Subcutaneous abdominal adipose tissue (tissue), 5 donors: Measurements from ENCODE around the gene ASAP2.

Experiments used
- H3K27ac ChIP-seq: one replicate; pipeline ENCODE4 v1.7.0; 2013; ENCODE audit warnings: low read depth, mild to moderate bottlenecking, inconsistent platforms, low read length, moderate library complexity
- H3K27me3 ChIP-seq, 5 donors: one replicate each; pipeline ENCODE4 v1.7.0; 2013; ENCODE audit warnings: low read length in 5 of 5, inconsistent platforms in 1 of 5; ENCODE audit not compliant: control insufficient read depth in 5 of 5, insufficient read depth in 4 of 5
- H3K36me3 ChIP-seq, 5 donors: one replicate each; pipeline ENCODE4 v1.7.0; 2013; ENCODE audit warnings: low read length in 5 of 5; ENCODE audit not compliant: control insufficient read depth in 5 of 5, insufficient read depth in 5 of 5
- H3K4me1 ChIP-seq, 5 donors: one replicate each; pipeline ENCODE4 v1.7.0; 2013; ENCODE audit warnings: low read length in 5 of 5, mild to moderate bottlenecking in 3 of 5, moderate library complexity in 1 of 5; ENCODE audit not compliant: control insufficient read depth in 5 of 5, insufficient read depth in 5 of 5
- H3K4me3 ChIP-seq, 5 donors: one replicate each; pipeline ENCODE4 v1.7.0; 2013; ENCODE audit warnings: low read length in 5 of 5, low read depth in 1 of 5
- H3K9ac ChIP-seq, 5 donors: one replicate each; pipeline ENCODE4 v1.7.0; 2013; ENCODE audit warnings: low read length in 5 of 5, mild to moderate bottlenecking in 4 of 5, moderate library complexity in 3 of 5
- H3K9me3 ChIP-seq, 5 donors: one replicate each; pipeline ENCODE4 v1.7.0; 2013; ENCODE audit warnings: low read length in 5 of 5; ENCODE audit not compliant: control insufficient read depth in 5 of 5
- donor health status: healthy.
- donor health status: healthy.
- donor health status: healthy.
- donor health status: healthy.
- donor health status: healthy.

Gene ASAP2

DNA sequence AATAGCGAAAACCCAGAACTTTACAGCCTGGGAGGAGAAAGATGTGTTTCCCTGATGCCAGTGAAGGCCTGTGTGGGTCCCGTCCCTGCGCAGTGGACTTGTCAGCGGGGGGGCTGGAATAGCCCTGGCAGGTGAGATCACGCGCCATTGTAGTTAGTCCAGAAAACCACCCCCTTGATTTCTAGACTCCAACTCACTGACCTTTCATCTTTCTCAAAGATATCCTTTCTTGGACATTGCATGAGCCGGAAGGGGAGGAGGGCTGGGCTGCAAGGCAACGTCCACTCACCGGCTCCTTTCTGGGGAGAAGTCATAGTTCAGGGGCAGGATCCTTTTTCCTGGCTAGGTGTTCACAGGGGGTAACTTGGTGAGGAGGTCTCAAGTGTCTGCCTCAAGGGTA, 22.3 kb upstream of the ASAP2 start:
- H3K36me3 ChIP-seq = no peaks in the 10 kb centered on the region
- H3K9me3 ChIP-seq = no peaks in the 10 kb centered on the region
- no peak overlapping the region for H3K4me3 ChIP-seq
- no peak overlapping the region for H3K27ac ChIP-seq
- no peak overlapping the region for H3K9ac ChIP-seq
- peaks cover 0 to 14% (median 10%) of the 10 kb centered on the region in 5 donors for H3K4me1 ChIP-seq
- no peaks in the 10 kb centered on the region for H3K27me3 ChIP-seq

- Histone ChIP-seq H3K4me1 (peaks cover 9 to 31% (median 21%) of the 10 kb centered on the region in 5 donors), H3K4me3 (no peak overlapping the region), H3K36me3 (no peaks in the 10 kb centered on the region), H3K27ac (no peak overlapping the region), H3K27me3 (no peaks in the 10 kb centered on the region), H3K9ac (no peak overlapping the region), H3K9me3 (no peaks in the 10 kb centered on the region)
These were observed 18.9 kb upstream of the ASAP2 start for GRCh38 chr2:9187620-9188214.

DNA sequence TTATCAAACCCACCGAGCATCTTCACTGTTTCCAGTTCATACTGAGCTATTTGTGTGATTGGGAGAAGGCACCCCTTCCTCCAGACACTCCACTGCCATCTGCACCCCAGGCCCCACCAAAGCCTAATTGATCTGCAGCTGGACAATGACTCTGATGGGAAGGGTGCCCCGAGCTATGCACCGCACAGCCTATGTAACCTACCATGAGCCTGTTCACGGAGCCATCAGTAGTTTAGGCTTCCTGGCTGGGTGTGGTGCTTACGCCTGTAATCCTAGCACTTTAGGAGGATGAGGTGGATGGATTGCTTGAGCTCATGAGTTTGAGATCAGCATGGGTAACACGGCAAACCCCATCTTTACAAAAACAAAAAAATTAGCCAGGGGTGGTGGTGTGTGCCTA, 17.8 kb upstream of the ASAP2 start:
- Histone ChIP-seq H3K4me3 (no peak overlapping the region), H3K9ac (no peak overlapping the region), H3K27me3 (no peaks in the 10 kb centered on the region), H3K4me1 (peaks cover 12 to 40% (median 21%) of the 10 kb centered on the region in 5 donors), H3K27ac (no peak overlapping the region), H3K36me3 (no peaks in the 10 kb centered on the region), H3K9me3 (no peaks in the 10 kb centered on the region)

DNA sequence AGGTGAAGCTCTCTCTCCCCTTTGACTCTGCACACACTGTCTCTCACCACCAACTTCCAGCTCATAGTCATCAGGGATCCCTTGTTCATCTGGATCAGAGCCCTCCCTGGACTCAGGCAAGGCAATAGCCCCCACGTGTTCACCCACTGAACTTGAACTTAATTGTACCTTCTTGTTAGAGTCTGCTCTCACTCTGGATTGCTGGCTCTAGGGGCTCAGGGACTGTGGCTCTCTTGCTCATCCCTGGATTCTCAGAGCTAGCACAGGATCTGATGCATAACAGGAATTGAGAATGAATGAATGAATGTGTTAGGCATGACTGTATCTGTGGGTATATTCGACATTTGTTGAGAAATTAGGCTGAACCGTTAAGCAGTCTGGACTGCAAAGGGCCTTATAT, 16.7 kb upstream of the ASAP2 start:
- H3K4me3 ChIP-seq = no peak overlapping the region
- H3K27me3 ChIP-seq = no peaks in the 10 kb centered on the region
- H3K9ac ChIP-seq = no peak overlapping the region
- H3K27ac ChIP-seq = peak overlapping the region; percentile 98
- no peaks in the 10 kb centered on the region for H3K9me3 ChIP-seq
- peaks cover 12 to 43% (median 21%) of the 10 kb centered on the region in 5 donors for H3K4me1 ChIP-seq
- H3K36me3 ChIP-seq = no peaks in the 10 kb centered on the region

DNA sequence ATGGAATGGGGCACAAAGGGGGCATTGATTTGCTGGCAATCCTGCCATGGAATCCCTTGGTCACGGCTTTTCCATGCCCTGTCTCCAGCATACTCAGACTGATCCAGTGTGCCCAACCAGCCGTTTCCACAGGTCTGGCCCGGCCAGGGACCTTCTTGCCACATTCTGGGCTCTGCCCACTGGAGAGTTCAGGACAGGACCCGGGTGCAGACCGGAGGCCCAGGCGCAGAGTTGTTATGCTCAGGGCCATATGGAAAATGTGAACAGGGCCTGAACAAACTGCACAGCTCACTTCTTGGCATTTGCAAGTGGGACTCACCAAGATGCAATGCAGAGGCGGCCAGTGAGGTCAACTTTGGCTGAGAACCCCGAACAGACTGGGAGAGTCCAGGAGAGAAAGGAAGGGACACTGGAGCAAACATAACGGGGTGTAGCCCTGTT, 15.6 kb upstream of the ASAP2 start:
- H3K4me3 ChIP-seq = peak overlapping the region in 1 of 5 donors; percentile 36
- peak overlapping the region; percentile 98 for H3K27ac ChIP-seq
- H3K4me1 ChIP-seq = peaks cover 12 to 43% (median 21%) of the 10 kb centered on the region in 5 donors
- no peaks in the 10 kb centered on the region for H3K36me3 ChIP-seq
- no peaks in the 10 kb centered on the region for H3K9me3 ChIP-seq
- H3K27me3 ChIP-seq = no peaks in the 10 kb centered on the region
- H3K9ac ChIP-seq = peak overlapping the region in 2 of 5 donors; percentile 8 to 26

- Histone ChIP-seq H3K4me3 (no peak overlapping the region), H3K9me3 (no peaks in the 10 kb centered on the region), H3K27ac (peak overlapping the region; percentile 98), H3K9ac (no peak overlapping the region), H3K36me3 (no peaks in the 10 kb centered on the region), H3K4me1 (peaks cover 12 to 48% (median 27%) of the 10 kb centered on the region in 5 donors), H3K27me3 (no peaks in the 10 kb centered on the region)
These were observed 13.9 kb upstream of the ASAP2 start for GRCh38 chr2:9192712-9193111.

- peak overlapping the region; percentile 54 for H3K27ac ChIP-seq
- peaks cover 12 to 43% (median 23%) of the 10 kb centered on the region in 5 donors for H3K4me1 ChIP-seq
- H3K27me3 ChIP-seq = no peaks in the 10 kb centered on the region
- H3K9me3 ChIP-seq = no peaks in the 10 kb centered on the region
- H3K9ac ChIP-seq = no peak overlapping the region
- no peaks in the 10 kb centered on the region for H3K36me3 ChIP-seq
- no peak overlapping the region for H3K4me3 ChIP-seq
These were observed 12.3 kb upstream of the ASAP2 start for GRCh38 chr2:9194352-9194751.

DNA sequence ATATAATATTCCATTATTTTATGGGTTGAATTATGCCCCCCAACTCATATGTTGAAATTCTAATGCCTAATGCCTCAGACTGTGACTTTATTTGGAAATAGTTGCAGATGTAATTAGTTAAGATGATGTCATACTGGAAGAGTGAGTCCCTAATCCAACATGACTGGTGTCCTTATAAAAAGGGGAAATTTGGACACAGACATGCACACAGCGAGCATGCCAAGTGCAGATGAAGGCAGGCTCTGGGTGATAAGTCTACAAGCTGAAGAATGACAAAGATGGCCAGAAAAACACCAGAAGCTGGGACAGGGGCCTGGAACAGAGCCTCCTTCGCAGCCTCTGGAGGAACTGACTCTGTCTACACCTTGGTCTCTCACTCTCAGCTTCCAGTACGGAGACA, 10.0 kb upstream of the ASAP2 start:
- no peaks in the 10 kb centered on the region for H3K36me3 ChIP-seq
- H3K4me3 ChIP-seq = no peak overlapping the region
- H3K27ac ChIP-seq = no peak overlapping the region
- no peaks in the 10 kb centered on the region for H3K27me3 ChIP-seq
- peaks cover 5 to 28% (median 8%) of the 10 kb centered on the region in 5 donors for H3K4me1 ChIP-seq
- no peaks in the 10 kb centered on the region for H3K9me3 ChIP-seq
- no peak overlapping the region for H3K9ac ChIP-seq

DNA sequence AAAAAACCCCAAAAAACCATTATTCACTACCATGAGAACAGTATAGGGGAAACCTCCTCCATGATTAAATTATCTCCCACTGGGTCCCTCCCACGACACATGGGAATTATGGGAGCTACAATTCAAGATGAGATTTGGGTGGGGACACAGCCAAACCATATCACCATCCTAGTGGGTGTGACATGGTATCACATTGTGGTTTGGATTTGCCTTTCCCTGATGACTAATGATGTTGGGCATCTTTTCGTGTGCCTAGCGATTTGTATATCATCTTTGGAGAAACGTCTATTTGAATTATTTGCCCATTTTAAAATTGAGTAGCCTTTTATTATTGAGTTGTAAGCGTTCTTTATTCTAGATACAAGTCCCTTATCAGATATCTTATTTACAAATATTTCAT, 8.7 kb upstream of the ASAP2 start:
- no peak overlapping the region for H3K9ac ChIP-seq
- H3K4me3 ChIP-seq = no peak overlapping the region

DNA sequence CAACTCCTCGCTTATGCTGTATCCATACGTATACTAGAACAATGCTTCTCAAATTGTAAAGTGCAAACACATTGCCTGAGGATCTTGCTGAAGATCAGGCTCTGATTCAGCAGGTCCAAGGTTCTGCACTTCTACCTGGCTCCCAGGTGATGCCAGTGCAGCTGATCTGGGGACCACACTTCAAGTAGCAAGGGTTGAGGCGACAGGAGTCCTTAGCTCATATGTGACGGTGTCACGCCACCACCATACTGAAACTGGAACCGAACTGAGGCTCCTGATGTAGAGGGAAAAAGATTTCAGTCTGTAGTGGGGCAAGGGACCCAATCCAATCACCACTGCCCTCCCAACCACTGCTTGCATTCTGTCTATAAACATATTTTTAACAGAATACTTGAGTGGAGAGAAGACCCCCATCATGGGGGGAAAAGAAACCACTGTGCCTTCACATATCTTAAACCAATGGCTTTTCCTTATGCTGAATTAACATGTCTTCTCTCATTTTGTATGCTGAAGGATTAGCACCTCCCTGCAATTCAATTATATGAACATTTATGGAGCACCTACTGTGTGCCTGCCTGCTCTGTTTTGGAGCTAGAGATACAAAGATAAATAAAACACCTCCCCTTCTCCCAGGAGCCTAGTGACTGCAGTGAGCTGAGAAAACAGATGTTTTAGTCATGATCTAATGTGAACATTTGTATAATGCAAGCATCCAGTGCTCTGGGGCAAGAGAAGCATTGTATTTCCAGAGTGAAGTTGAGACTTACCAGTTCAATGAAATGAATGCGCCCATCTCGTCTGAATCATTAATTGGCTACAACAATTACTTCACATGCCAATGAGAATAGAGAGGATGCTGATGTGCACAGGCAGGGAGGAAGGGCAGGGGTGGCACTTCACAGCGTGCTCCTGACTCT, 6.6 kb upstream of the ASAP2 start:
- Histone ChIP-seq H3K9ac (no peak overlapping the region), H3K27ac (no peak overlapping the region), H3K27me3 (no peaks in the 10 kb centered on the region), H3K4me3 (no peak overlapping the region), H3K36me3 (no peaks in the 10 kb centered on the region), H3K4me1 (peaks cover 0 to 7% (median 4%) of the 10 kb centered on the region in 5 donors), H3K9me3 (no peaks in the 10 kb centered on the region)

More for the DNA sequence above, 8.7 kb upstream of the ASAP2 start:
- Histone ChIP-seq H3K27me3 (no peaks in the 10 kb centered on the region), H3K36me3 (no peaks in the 10 kb centered on the region), H3K4me1 (peaks cover 3 to 17% (median 4%) of the 10 kb centered on the region in 5 donors), H3K27ac (no peak overlapping the region), H3K9me3 (no peaks in the 10 kb centered on the region)
